ENCODE measurements around the gene DDX52. TPM values are rescaled to one million over a fixed set of nuclear protein-coding genes. Genes with fewer than 3 reads are reported as not detected.

DDX52 gene
- total RNA-seq, 1 donor from 2014 or later: 56.4 TPM

- Mint-ChIP-seq H3K4me1 (no peaks in the 10 kb centered on the region), H3K36me3 (ENCODE audit: low read depth) (no peaks in the 10 kb centered on the region), H3K27me3 (ENCODE audit: low read depth) (peaks cover 81% of the 10 kb centered on the region), H3K27ac (ENCODE audit: unreplicated experiment) (no peak overlapping the region), H3K9me3 (no peaks in the 10 kb centered on the region), H3K4me3 (no peak overlapping the region)
- TF ChIP-seq CTCF (conservative IDR thresholded peaks at IDR 0.05): peak; percentile 66
- DNase-seq (ENCODE audit: low read depth, low spot score): peak; percentile 27
These were observed 7.3 kb upstream of the DDX52 start for GRCh38 chr17:37650419-37651003.

- Mint-ChIP-seq H3K27me3 (ENCODE audit: low read depth) (peaks cover 84% of the 10 kb centered on the region), H3K4me1 (no peaks in the 10 kb centered on the region), H3K9me3 (no peaks in the 10 kb centered on the region), H3K36me3 (ENCODE audit: low read depth) (no peaks in the 10 kb centered on the region), H3K4me3 (no peak overlapping the region), H3K27ac (ENCODE audit: unreplicated experiment) (no peak overlapping the region)
- no peak for TF ChIP-seq CTCF (conservative IDR thresholded peaks at IDR 0.05)
- no peak for DNase-seq (ENCODE audit: low read depth, low spot score)
These were observed 5.3 kb upstream of the DDX52 start for GRCh38 chr17:37648555-37648954.

- no peaks in the 10 kb centered on the region for H3K36me3 Mint-ChIP-seq (ENCODE audit: low read depth)
- no peak for TF ChIP-seq CTCF (conservative IDR thresholded peaks at IDR 0.05)
- no peaks in the 10 kb centered on the region for H3K9me3 Mint-ChIP-seq
- no peak for DNase-seq (ENCODE audit: low read depth, low spot score)
- H3K4me3 Mint-ChIP-seq: peak overlapping the region; percentile 4
- H3K27me3 Mint-ChIP-seq (ENCODE audit: low read depth): peaks cover 85% of the 10 kb centered on the region
- H3K27ac Mint-ChIP-seq (ENCODE audit: unreplicated experiment): no peak overlapping the region
- peaks cover under 1% of the 10 kb centered on the region for H3K4me1 Mint-ChIP-seq
These were observed 4.6 kb upstream of the DDX52 start for GRCh38 chr17:37647856-37648255.

- Mint-ChIP-seq H3K27ac (ENCODE audit: unreplicated experiment) (no peak overlapping the region), H3K27me3 (ENCODE audit: low read depth) (peaks cover 55% of the 10 kb centered on the region), H3K4me3 (peak overlapping the region; percentile 94), H3K9me3 (no peaks in the 10 kb centered on the region), H3K36me3 (ENCODE audit: low read depth) (peaks cover 10% of the 10 kb centered on the region), H3K4me1 (peaks cover 22% of the 10 kb centered on the region)
- no peak for DNase-seq (ENCODE audit: low read depth, low spot score)
- no peak for TF ChIP-seq CTCF (conservative IDR thresholded peaks at IDR 0.05)
These were observed 623 bp upstream of the DDX52 start for GRCh38 chr17:37643869-37644268.

- TF ChIP-seq CTCF (conservative IDR thresholded peaks at IDR 0.05): no peak
- peaks cover 12% of the 10 kb centered on the region for H3K36me3 Mint-ChIP-seq (ENCODE audit: low read depth)
- H3K4me3 Mint-ChIP-seq: peak overlapping the region; percentile 94
- peaks cover 22% of the 10 kb centered on the region for H3K4me1 Mint-ChIP-seq
- peak overlapping the region; percentile 92 for H3K27ac Mint-ChIP-seq (ENCODE audit: unreplicated experiment)
- H3K9me3 Mint-ChIP-seq: no peaks in the 10 kb centered on the region
- DNase-seq (ENCODE audit: low read depth, low spot score): no peak
- H3K27me3 Mint-ChIP-seq (ENCODE audit: low read depth): peaks cover 43% of the 10 kb centered on the region
These were observed 565 bp downstream of the DDX52 start for GRCh38 chr17:37642681-37643080.
